Lung (tissue), 12 donors: ENCODE measurements around the gene PIAS1. TPM values are rescaled to one million over a fixed set of nuclear protein-coding genes. Genes with fewer than 3 reads are reported as not detected.

ENCODE experiments used
- ATAC-seq: fragments of 200-7000 bp; cut with Tn5 transposase; one replicate; pipeline ENCODE4 v1.9.1; 2020; ENCODE audit warnings: moderate number of reproducible peaks; ENCODE audit not compliant: insufficient read depth, low FRiP score
- DNase-seq, 3 donors: peaks; one replicate each; pipeline ENCODE4 v3.0.0-alpha.2; 2013 to 2017
- H3K27ac ChIP-seq, 2 donors: one replicate each; pipeline ENCODE4 v1.5.1; 2013; ENCODE audit warnings: mild to moderate bottlenecking in 2 of 2, moderate library complexity in 2 of 2, control low read depth in 1 of 2, inconsistent platforms in 1 of 2, low read depth in 1 of 2, low read length in 1 of 2
- H3K27me3 ChIP-seq, 3 donors: one replicate each; pipeline ENCODE4 v1.5.1; 2013; ENCODE audit warnings: low read length in 2 of 3; ENCODE audit not compliant: control insufficient read depth in 3 of 3, insufficient read depth in 3 of 3
- H3K36me3 ChIP-seq, 4 donors: one replicate each; pipeline ENCODE4 v1.5.1; 2013; ENCODE audit warnings: low read length in 4 of 4, mild to moderate bottlenecking in 1 of 4, moderate library complexity in 1 of 4; ENCODE audit not compliant: control insufficient read depth in 4 of 4, insufficient read depth in 4 of 4
- H3K4me1 ChIP-seq, 5 donors: one replicate each; pipeline ENCODE4 v1.5.1; 2013; ENCODE audit warnings: low read length in 5 of 5, mild to moderate bottlenecking in 2 of 5, moderate library complexity in 1 of 5; ENCODE audit not compliant: control insufficient read depth in 5 of 5, insufficient read depth in 5 of 5
- H3K4me3 ChIP-seq: one replicate; pipeline ENCODE4 v1.5.1; 2013; ENCODE audit warnings: mild to moderate bottlenecking, control low read depth, moderate library complexity
- H3K9ac ChIP-seq, 2 donors: one replicate each; pipeline ENCODE4 v1.5.1; 2013; ENCODE audit warnings: low read length in 2 of 2, control low read depth in 1 of 2; ENCODE audit not compliant: insufficient read depth in 1 of 2
- H3K9me3 ChIP-seq, 4 donors: one replicate each; pipeline ENCODE4 v1.5.1; 2013; ENCODE audit warnings: low read length in 3 of 4, mild to moderate bottlenecking in 1 of 4, moderate library complexity in 1 of 4; ENCODE audit not compliant: control insufficient read depth in 4 of 4, insufficient read depth in 3 of 4
- WGBS, 2 donors: extraction: QIAGEN DNeasy Blood & Tissue Kit; methylation state at CpG; one replicate each; pipeline ENCODE4 v1.1.7; 2013; 5-methylcytosine and 5-hydroxymethylcytosine counted together
- polyA plus RNA-seq, 2 donors: library from polyadenylated mRNA; stranded (reverse); fragments of 200-250 nt; gene quantifications; one replicate each; pipeline ENCODE4 v1.2.1, GENCODE V29; 2013
- total RNA-seq, 2 donors: library from RNA; depleted of rRNA in 1 of 2; stranded (reverse); fragments of >200 nt in 1 of 2; gene quantifications; one replicate each; pipeline ENCODE4 v1.2.1, GENCODE V29; 2014 to 2021
- TF ChIP-seq, protein P1 (sequence below): IDR thresholded peaks from 2 replicates; pipeline ENCODE4 v1.5.1; 2012; ENCODE audit warnings: mild to moderate bottlenecking; ENCODE audit errors: control extremely low read depth, extremely low read depth
- donor health status: control.
- donor health status: control.
- donor health status: Bipolar disorder and iron deficiency.
- donor health status: healthy.
- donor health status: DM: yes; HTN: yes; CAD: no.

Gene PIAS1
- total and polyA plus RNA-seq, 4 donors = 14.6 to 157 (median 30.4) TPM

DNA sequence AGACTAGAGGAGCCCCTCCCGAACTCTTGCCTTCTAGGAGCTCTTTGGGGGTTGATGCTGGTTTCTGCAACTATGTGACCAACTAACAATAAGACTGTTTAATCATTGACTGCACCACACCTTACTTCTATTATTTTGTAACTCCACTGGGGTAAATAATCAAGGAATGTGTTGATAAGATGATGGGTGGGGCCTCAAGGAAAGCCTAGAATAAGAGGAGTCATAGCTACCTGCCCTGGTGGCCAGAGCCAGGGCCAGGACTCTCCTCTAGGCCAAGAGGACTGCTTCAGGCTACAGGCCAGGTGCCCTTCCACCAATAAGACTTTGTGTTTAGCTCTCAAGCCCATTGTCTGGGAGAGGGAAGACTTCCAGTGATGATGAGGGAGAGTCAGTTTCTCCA, 41.2 kb upstream of the PIAS1 start:
- 73 to 81% methylated on average over 1 of the region's 1 CpG for WGBS, 2 donors
- TF ChIP-seq, protein P1, sequence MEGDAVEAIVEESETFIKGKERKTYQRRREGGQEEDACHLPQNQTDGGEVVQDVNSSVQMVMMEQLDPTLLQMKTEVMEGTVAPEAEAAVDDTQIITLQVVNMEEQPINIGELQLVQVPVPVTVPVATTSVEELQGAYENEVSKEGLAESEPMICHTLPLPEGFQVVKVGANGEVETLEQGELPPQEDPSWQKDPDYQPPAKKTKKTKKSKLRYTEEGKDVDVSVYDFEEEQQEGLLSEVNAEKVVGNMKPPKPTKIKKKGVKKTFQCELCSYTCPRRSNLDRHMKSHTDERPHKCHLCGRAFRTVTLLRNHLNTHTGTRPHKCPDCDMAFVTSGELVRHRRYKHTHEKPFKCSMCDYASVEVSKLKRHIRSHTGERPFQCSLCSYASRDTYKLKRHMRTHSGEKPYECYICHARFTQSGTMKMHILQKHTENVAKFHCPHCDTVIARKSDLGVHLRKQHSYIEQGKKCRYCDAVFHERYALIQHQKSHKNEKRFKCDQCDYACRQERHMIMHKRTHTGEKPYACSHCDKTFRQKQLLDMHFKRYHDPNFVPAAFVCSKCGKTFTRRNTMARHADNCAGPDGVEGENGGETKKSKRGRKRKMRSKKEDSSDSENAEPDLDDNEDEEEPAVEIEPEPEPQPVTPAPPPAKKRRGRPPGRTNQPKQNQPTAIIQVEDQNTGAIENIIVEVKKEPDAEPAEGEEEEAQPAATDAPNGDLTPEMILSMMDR = no peak
- peak; percentile 53 for ATAC-seq

DNA sequence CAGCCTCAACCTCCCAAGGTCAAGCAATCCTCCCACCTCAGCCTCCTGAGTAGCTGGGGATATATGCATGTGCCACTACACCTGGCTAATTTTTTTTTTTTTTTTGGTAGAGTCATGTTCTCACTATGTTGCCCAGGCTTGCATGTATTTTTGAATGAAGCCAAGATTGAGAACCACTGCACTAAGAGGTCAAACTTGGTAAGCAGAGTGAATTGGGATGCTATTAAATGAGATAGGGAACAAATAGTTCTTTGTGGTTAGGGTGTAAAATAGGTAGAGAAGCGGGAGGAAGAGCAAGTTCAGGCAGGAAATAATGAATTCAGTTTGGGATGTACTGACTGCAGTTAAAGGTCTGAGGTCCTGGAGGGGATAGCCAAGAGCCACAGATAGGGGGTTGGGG, 39.9 kb upstream of the PIAS1 start:
- H3K36me3 ChIP-seq = no peaks in the 10 kb centered on the region
- H3K27me3 ChIP-seq = no peaks in the 10 kb centered on the region
- H3K4me3 ChIP-seq = no peak overlapping the region
- H3K27ac ChIP-seq = no peak overlapping the region
- TF ChIP-seq, protein P1 = no peak
- 86 to 89% methylated on average over 1 of the region's 1 CpG for WGBS, 2 donors
- no peaks in the 10 kb centered on the region for H3K4me1 ChIP-seq
- no peak overlapping the region for H3K9ac ChIP-seq
- ATAC-seq = no peak
- no peak for DNase-seq
- no peaks in the 10 kb centered on the region for H3K9me3 ChIP-seq

More for the DNA sequence above, 41.2 kb upstream of the PIAS1 start:
- Histone ChIP-seq H3K9ac (no peak overlapping the region), H3K4me1 (no peaks in the 10 kb centered on the region), H3K36me3 (no peaks in the 10 kb centered on the region), H3K9me3 (no peaks in the 10 kb centered on the region), H3K27ac (peak overlapping the region in 1 of 2 donors; percentile 55), H3K27me3 (no peaks in the 10 kb centered on the region), H3K4me3 (no peak overlapping the region)
- no peak for DNase-seq

DNA sequence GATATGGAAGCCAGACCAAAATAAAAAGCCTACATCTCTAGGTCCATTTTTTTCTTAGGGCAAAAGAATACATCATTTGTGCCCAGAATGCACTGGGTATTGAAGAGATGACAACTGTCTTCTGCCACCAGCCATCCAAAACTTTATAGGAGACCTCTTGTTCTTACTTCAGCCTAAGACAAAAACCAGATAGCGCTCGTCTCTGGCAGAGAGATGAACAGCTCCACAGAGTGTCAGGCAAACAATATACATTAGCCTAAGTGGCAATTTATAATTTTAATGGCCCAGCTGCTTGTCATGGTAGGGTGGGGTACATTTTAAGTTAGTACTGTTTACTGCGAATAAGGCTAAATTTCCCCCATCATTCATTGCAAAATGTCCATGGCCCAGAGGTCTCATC, 38.9 kb upstream of the PIAS1 start:
- Histone ChIP-seq H3K9me3 (no peaks in the 10 kb centered on the region), H3K27me3 (no peaks in the 10 kb centered on the region), H3K27ac (no peak overlapping the region), H3K4me1 (no peaks in the 10 kb centered on the region), H3K9ac (no peak overlapping the region), H3K4me3 (no peak overlapping the region), H3K36me3 (no peaks in the 10 kb centered on the region)
- TF ChIP-seq, protein P1 = no peak
- no peak for ATAC-seq
- WGBS, 2 donors = 92 to 96% methylated on average over 3 of the region's 3 CpGs
- no peak for DNase-seq

DNA sequence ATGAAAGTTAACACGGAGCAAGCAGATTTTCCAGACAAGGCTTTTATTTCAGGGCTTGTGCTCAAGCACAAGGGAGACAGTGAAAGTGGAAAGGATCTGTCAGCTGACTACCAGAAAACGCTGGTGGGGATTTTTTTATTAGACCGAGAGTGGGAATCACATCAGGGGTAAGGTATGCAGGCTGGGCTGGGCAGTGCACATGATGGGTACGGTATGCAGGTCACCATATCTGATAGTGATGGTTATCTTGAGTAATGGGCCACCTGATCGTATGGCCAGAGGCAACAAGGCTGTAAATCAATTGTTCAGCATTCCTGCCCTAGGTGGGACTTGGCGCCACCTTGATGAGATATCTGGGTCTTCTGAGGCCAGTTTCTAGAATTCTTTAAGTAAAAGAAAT, 36.9 kb upstream of the PIAS1 start:
- no peak for DNase-seq
- Histone ChIP-seq H3K27ac (no peak overlapping the region), H3K36me3 (no peaks in the 10 kb centered on the region), H3K4me3 (no peak overlapping the region), H3K9me3 (no peaks in the 10 kb centered on the region), H3K4me1 (peaks cover 0 to 1% (median 0%) of the 10 kb centered on the region in 5 donors), H3K27me3 (no peaks in the 10 kb centered on the region), H3K9ac (no peak overlapping the region)
- TF ChIP-seq, protein P1 = no peak
- 85 to 91% methylated on average over 6 of the region's 6 CpGs for WGBS, 2 donors
- ATAC-seq = no peak
